ENCODE measurements around the gene IFI44.

Gene IFI44

DNA sequence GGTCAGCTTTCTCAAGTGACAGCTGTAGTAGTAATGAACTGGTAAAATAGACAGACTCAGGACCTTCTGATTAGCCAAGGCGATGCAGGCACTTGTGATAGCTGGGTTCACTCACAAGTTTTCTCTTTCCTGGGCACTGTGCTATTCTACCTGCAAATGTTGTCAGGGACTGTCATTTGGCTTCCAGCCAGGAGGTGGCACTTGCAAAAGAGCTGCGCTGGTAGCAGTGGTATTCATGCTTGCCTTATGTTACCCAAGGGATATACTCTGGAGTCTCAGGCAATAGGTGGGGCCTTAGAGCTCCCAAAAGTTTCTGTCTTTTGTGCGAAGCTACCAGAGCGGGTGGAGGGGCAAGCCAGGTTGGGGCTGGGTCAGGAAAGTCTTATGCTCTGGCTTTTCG lies 23.5 kb downstream of the IFI44 start:
- H3K36me3 Mint-ChIP-seq (ENCODE audit: low read depth), result no peaks in the 10 kb centered on the region
- ATAC-seq (peak; percentile 37), DNase-seq (no peak)
- H3K27ac Mint-ChIP-seq, result no peak overlapping the region
- no peak overlapping the region for H3K4me3 Mint-ChIP-seq
- H3K27me3 Mint-ChIP-seq, result no peaks in the 10 kb centered on the region
- no peaks in the 10 kb centered on the region for H3K9me3 Mint-ChIP-seq
- H3K4me1 Mint-ChIP-seq, result peaks cover 4% of the 10 kb centered on the region

DNA sequence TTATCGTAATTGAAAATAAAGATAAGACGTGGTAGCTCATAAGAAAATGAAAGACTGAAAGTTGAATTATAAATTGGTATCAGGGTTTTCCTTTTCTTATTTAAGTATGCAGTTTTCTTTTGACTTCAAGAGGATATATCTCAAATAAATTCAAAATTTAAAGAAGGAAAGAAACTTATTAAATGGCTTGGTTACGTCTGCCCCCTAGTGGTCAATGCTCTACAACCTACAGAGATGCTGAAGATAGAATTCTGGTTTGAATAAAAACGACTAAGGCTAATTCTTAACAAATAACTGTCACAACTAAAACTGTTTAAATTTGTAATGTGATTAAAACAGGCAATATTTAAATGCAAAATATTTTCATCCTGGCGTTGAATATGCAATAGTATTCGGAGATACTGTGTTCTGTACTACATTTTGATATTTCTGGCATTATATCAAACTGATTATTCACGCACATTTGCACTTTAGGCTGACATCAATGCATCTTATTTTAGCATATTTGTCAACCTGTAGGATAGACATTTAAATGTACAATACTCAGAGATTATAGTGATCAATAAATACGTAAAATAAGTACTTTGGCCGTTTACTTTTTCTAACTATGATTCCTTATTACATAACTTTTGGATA lies 26.8 kb downstream of the IFI44 start:
- Mint-ChIP-seq H3K4me1 (peaks cover 5% of the 10 kb centered on the region), H3K9me3 (no peaks in the 10 kb centered on the region), H3K4me3 (no peak overlapping the region), H3K27ac (no peak overlapping the region), H3K36me3 (ENCODE audit: low read depth) (no peaks in the 10 kb centered on the region), H3K27me3 (peaks cover 7% of the 10 kb centered on the region)
- DNase-seq (peak; percentile 45), ATAC-seq (no peak)

DNA sequence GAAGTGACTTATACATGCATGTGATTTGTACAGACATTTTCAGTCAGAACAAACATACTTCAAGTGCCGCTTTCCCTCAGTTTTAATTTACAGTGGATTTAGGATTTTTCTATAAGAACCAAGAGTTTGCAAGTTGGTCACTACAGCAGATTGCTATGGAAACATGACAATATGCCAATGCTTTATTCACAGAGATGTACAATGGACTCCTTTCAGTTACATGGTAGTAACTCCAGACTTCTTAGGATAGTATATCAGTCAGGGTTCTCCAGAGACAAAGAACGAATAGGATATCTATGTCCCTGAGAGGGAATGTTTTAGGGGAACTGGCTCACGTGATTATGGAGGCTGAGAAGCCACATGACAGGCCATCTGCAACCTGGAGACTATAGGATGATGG lies 27.4 kb downstream of the IFI44 start:
- peaks cover 5% of the 10 kb centered on the region for H3K4me1 Mint-ChIP-seq

DNA sequence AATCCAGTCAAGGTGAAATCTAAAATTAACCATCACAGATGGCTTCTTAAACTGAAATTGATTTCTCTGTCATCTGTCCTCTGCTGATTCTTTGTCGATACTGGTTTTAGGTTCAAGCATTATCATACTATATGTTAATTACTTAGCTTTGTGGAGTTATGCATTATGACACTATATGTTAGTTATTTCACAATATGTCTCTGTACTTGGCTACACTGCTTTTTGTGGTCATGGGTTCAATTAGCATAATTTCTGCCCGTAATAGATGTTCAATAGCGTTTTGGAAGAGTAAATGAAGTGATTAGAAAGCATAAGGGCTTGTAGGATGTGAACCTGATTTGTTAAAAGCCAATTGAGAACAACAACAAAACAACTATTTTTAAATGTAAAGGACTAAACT lies 28.2 kb downstream of the IFI44 start:
- ATAC-seq, result no peak
- DNase-seq, result no peak
- Mint-ChIP-seq H3K4me3 (no peak overlapping the region), H3K36me3 (ENCODE audit: low read depth) (no peaks in the 10 kb centered on the region), H3K4me1 (peaks cover 5% of the 10 kb centered on the region), H3K27me3 (peaks cover 12% of the 10 kb centered on the region), H3K9me3 (no peaks in the 10 kb centered on the region), H3K27ac (no peak overlapping the region)

More for the DNA sequence above, 27.4 kb downstream of the IFI44 start:
- ATAC-seq, result no peak
- DNase-seq, result no peak
- Mint-ChIP-seq H3K4me3 (no peak overlapping the region), H3K27me3 (peaks cover 7% of the 10 kb centered on the region), H3K9me3 (no peaks in the 10 kb centered on the region), H3K27ac (no peak overlapping the region), H3K36me3 (ENCODE audit: low read depth) (no peaks in the 10 kb centered on the region)

DNA sequence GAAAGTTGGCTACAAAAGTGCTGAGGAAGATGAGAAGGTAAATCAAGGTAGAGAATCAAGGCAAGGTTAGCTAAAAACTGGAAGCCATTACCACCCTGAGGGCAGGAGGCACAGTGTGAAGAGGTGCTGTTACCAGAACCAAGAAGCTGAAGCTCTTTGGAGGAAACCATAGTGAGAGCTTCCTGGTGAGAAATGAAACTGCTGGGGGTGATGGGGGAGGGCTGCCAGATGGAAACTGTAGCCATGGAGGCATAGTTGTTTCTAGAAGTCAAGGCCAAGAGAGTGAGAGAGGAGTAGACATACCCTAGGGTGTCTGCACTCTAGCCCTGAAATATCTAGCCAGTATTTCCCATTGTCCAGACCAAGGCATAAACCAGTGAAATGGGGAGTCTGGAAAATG lies 28.7 kb downstream of the IFI44 start:
- DNase-seq (no peak), ATAC-seq (no peak)
- Mint-ChIP-seq H3K27ac (no peak overlapping the region), H3K4me1 (peaks cover 5% of the 10 kb centered on the region), H3K9me3 (no peaks in the 10 kb centered on the region), H3K27me3 (peaks cover 12% of the 10 kb centered on the region), H3K4me3 (no peak overlapping the region), H3K36me3 (ENCODE audit: low read depth) (no peaks in the 10 kb centered on the region)

DNA sequence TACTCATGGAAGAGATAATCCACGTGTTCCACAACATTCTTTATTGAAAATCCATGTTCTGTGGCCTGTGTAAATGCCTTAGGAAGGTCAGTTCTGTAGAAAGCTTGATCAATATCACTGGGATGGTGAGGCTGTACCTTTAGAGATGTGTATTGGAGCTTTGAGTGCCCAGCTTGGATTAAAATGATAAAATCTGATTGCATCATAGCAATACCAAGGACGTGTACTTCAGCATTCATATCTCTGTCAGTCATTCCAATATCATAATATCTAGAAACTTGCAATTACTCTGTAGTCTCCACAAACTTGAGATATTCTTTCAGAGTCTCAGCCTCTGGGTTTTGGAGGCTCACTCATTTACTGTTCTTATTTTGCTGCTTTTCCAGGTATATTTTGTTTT lies 31.6 kb downstream of the IFI44 start:
- peaks cover 5% of the 10 kb centered on the region for H3K4me1 Mint-ChIP-seq
- no peak overlapping the region for H3K27ac Mint-ChIP-seq
- DNase-seq (no peak), ATAC-seq (no peak)
- no peaks in the 10 kb centered on the region for H3K36me3 Mint-ChIP-seq (ENCODE audit: low read depth)
- H3K27me3 Mint-ChIP-seq, result peaks cover 19% of the 10 kb centered on the region
- no peaks in the 10 kb centered on the region for H3K9me3 Mint-ChIP-seq
- no peak overlapping the region for H3K4me3 Mint-ChIP-seq

DNA sequence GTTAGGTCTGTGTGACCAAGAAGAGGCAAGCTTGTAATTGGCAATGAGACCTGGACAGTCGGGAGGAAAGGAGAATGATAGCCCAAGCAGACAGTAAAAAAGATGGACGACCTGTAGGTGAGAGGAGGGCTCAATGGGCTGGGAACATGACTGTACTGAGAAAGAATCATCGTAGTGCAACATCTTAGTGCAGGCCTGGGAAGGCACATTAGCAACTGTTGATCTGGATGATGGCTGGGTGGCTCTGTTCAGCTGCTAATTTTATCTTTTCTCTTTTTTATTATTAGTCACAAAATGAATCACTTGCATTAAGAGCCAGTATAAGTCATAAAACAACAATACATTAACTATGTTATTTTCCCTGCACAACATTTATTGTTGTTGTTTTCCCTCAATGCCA lies 32.9 kb downstream of the IFI44 start:
- Mint-ChIP-seq H3K27ac (no peak overlapping the region), H3K4me3 (no peak overlapping the region)

DNA sequence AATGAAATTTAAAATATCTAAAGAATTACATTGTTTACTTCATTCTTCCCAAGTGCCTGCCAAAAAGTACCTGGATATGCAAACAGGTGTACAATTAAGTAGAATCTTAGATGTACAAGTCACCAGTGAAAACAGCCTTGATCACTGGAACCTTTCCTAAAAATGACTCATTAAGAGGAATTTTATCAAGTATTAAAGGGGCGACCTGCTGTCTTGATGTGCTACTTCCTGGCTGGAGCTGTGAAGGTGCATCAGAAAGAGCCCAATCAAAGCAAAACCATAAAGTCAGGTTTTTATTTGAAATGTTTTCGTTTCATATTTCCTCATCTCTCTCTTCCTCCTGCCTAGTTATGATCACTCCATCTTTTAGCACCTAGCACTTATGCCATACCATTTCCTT lies 33.4 kb downstream of the IFI44 start:
- Mint-ChIP-seq H3K27ac (no peak overlapping the region), H3K4me3 (no peak overlapping the region), H3K9me3 (no peaks in the 10 kb centered on the region), H3K36me3 (ENCODE audit: low read depth) (no peaks in the 10 kb centered on the region), H3K4me1 (peaks cover 1% of the 10 kb centered on the region), H3K27me3 (peaks cover 21% of the 10 kb centered on the region)
- DNase-seq, result no peak
- no peak for ATAC-seq

More for the DNA sequence above, 32.9 kb downstream of the IFI44 start:
- Mint-ChIP-seq H3K9me3 (no peaks in the 10 kb centered on the region), H3K36me3 (ENCODE audit: low read depth) (no peaks in the 10 kb centered on the region), H3K27me3 (peaks cover 21% of the 10 kb centered on the region), H3K4me1 (peaks cover 5% of the 10 kb centered on the region)
- ATAC-seq (no peak), DNase-seq (no peak)

DNA sequence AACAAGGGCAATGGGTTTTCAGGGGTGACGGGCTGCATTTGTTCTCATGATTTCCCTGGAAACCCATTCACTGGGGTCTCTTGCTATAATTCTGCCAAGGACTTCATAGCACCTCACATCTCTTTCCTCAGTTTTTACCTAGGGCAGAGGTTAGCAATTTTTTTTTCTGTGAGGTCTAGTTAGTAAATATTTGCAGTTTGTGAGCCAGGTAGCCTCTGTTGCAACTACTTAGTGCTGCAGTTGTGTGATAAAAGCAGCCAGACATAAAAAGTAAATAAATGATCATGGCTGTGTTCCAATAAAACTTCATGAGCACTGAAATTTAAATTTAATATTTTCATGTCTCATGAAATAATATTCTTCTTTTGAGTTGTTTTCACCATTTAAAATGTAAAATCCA lies 37.7 kb downstream of the IFI44 start:
- H3K36me3 Mint-ChIP-seq (ENCODE audit: low read depth), result no peaks in the 10 kb centered on the region
- no peak for ATAC-seq
- no peak overlapping the region for H3K4me3 Mint-ChIP-seq
- no peaks in the 10 kb centered on the region for H3K9me3 Mint-ChIP-seq
- peaks cover 20% of the 10 kb centered on the region for H3K27me3 Mint-ChIP-seq
- H3K4me1 Mint-ChIP-seq, result no peaks in the 10 kb centered on the region
- no peak overlapping the region for H3K27ac Mint-ChIP-seq
- no peak for DNase-seq

DNA sequence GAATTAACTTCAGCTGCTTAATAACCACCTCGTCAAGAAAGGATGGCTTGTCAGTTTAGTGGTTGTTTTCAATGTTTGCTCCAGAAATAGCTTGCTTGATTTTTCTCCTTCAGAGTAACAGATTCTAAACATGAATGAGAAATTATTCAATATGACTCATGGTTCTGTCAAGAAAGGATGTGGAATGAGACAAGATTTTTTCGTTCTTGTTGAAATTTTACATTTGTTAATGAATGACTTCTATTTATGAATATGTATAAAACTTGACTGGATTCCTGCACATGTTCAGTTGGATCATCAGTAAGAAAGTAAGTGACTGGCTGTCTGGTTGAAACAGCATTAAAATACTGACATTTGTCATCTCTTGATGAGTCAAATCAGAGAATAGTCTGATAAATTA lies 38.3 kb downstream of the IFI44 start:
- H3K27me3 Mint-ChIP-seq, result peaks cover 18% of the 10 kb centered on the region
- H3K4me1 Mint-ChIP-seq, result no peaks in the 10 kb centered on the region
- DNase-seq (no peak), ATAC-seq (no peak)
- no peak overlapping the region for H3K4me3 Mint-ChIP-seq
- no peak overlapping the region for H3K27ac Mint-ChIP-seq
- H3K36me3 Mint-ChIP-seq (ENCODE audit: low read depth), result no peaks in the 10 kb centered on the region
- H3K9me3 Mint-ChIP-seq, result no peaks in the 10 kb centered on the region

DNA sequence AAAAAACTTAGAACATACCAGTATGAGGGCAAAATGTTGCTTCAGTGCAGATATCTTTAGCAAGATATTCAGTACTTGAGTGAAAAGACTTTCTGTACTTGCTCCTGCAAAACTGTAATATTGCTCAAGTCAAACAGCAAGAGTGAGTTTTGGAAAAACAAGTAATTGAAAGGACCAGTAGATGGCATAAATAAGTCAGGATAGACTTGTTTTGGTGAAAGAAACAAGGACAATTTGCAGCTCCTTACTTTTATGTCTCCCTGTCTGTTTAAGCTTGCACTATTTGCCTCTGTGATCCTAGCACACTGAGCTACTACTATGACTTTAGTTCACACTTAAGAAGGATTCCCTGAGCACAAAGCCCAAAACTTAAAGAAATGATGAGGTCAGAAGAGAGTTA lies 39.1 kb downstream of the IFI44 start:
- no peak for DNase-seq
- Mint-ChIP-seq H3K36me3 (ENCODE audit: low read depth) (no peaks in the 10 kb centered on the region), H3K4me1 (no peaks in the 10 kb centered on the region), H3K27me3 (peaks cover 16% of the 10 kb centered on the region), H3K27ac (no peak overlapping the region), H3K9me3 (no peaks in the 10 kb centered on the region), H3K4me3 (no peak overlapping the region)
- no peak for ATAC-seq

DNA sequence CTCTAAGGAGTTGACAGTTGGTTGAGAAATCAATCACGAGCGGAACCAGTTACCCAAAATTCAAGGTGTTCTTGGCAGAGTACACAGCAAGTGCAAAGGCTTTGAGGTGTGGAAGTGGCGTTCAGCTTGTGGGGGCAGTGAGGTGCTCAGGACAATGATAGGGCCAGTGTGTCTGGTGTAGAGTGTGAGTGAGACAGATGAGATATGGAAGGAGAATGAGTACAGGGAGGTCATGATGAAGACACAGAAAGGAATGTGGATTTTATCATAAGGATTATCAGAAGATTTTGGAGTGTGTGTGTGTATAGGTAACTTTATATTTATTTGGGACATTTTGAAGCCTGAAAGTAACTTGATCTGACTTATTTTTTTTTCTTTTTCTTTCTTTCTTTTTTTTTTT lies 40.9 kb downstream of the IFI44 start:
- no peaks in the 10 kb centered on the region for H3K4me1 Mint-ChIP-seq
- H3K27ac Mint-ChIP-seq, result no peak overlapping the region
- H3K27me3 Mint-ChIP-seq, result peaks cover 14% of the 10 kb centered on the region

DNA sequence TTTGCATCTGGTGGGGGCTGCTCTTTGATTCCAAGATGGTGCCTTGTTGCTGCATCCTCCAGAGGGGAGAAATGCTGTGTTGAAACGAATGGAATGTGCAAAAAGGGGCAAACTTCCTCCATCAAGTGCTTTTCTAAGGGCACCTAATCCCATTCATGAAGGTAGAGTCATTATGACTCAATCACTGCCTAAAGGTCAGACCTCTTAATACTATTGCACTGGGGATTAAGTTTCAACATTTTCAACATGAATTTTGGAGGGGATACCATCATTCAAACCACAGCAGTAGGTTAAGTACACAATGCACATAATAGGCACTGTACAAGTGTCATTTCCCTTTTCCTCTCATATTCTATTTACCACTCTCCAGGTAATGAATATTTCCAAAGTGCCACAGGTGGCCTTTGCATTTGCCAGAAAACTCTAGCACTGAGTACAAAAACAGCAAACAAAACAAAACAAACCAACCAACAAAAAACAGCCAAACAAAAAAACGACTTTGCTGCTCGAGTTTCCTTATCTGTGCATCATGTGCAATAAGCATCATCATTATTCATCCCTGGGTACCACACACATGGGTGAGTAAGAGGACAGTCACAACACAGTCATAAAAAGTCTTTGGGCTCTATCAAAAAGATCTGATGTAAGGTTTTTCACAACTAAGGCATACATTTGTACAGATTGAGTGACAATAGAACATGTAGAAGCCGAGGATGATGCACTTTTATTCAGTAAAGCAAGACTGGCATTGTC lies 42.5 kb downstream of the IFI44 start:
- no peaks in the 10 kb centered on the region for H3K36me3 Mint-ChIP-seq (ENCODE audit: low read depth)
- peaks cover 12% of the 10 kb centered on the region for H3K27me3 Mint-ChIP-seq
- peak; percentile 67 for ATAC-seq
- no peak for DNase-seq
- no peaks in the 10 kb centered on the region for H3K4me1 Mint-ChIP-seq
- H3K9me3 Mint-ChIP-seq, result no peaks in the 10 kb centered on the region
- H3K4me3 Mint-ChIP-seq, result no peak overlapping the region
- no peak overlapping the region for H3K27ac Mint-ChIP-seq

More for the DNA sequence above, 40.9 kb downstream of the IFI44 start:
- no peaks in the 10 kb centered on the region for H3K9me3 Mint-ChIP-seq
- H3K4me3 Mint-ChIP-seq, result no peak overlapping the region
- no peak for ATAC-seq
- no peaks in the 10 kb centered on the region for H3K36me3 Mint-ChIP-seq (ENCODE audit: low read depth)
- no peak for DNase-seq

DNA sequence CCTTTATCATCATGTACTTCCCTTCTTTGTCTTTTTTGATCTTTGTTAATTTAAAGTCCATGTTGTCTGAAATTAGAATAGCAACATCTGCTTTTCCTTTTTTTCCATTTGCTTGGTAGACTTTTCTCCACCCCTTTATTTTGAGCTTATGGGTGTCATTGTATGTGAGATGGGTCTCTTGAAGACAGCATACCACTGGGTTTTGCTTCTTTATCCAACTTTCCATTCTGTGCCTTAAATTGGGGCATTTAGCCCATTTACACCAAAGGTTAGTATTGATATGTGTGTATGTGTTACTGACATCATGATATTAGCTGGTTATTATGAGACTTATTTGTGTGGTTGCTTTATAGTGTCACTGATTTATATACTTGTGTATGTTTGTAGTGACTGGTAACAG lies 50.2 kb downstream of the IFI44 start:
- DNase-seq (no peak), ATAC-seq (no peak)
- H3K9me3 Mint-ChIP-seq, result peaks cover 12% of the 10 kb centered on the region
- peaks cover 2% of the 10 kb centered on the region for H3K36me3 Mint-ChIP-seq (ENCODE audit: low read depth)
- peaks cover 5% of the 10 kb centered on the region for H3K27me3 Mint-ChIP-seq
- H3K27ac Mint-ChIP-seq, result no peak overlapping the region
- no peak overlapping the region for H3K4me3 Mint-ChIP-seq
- H3K4me1 Mint-ChIP-seq, result no peaks in the 10 kb centered on the region

DNA sequence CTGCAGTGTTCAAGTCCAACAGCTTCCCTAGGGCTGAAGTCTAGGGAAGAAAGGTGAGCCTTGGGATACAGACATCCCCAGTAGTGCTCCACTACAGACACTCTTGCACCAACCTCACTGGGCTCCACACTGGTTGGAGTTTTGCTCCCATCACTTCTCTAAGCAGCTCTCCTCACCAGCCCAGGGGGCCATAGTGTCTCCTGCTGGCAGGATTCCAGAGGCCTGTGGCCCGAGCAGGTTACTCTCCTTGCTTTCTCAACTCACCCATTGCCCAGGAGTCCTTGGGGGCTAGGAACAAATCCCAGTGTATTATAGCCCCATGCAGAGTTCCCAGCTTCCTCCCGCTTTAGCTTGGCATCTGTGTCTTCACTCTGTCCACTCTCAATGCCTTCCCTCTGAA lies 52.8 kb downstream of the IFI44 start:
- ATAC-seq, result peak; percentile 20
- Mint-ChIP-seq H3K9me3 (peaks cover 12% of the 10 kb centered on the region), H3K36me3 (ENCODE audit: low read depth) (peaks cover 2% of the 10 kb centered on the region), H3K4me3 (no peak overlapping the region), H3K27ac (no peak overlapping the region), H3K4me1 (no peaks in the 10 kb centered on the region), H3K27me3 (peaks cover 5% of the 10 kb centered on the region)
- DNase-seq, result no peak
